SHP77 treated with DMSO at 0.1 percent for 48 hours (cell line): ENCODE measurements around the gene GPAM.
A peak's percentile ranks its signal among the peaks of the same experiment; 100 is the strongest.

Source experiments
- DNase-seq: peaks from one replicate; lab custom pipeline; 2025; lab: John Stamatoyannopoulos, UW

The GPAM gene

DNA sequence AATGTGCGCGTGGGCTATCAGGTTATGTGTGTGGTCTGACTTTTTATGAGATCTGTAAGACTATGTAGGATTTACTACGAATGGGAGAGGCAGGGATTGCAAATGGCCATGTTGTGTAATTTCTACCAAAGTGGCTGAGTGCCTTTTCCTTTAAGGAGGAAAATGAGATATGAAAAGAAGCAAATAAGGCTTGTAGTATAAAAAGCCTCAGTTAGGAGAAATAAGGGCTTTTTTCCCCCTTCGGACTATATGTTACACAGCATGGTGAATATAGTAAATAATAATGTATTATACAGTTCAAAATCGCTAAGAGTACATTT lies 447 bp upstream of the GPAM start:
- no peak for DNase-seq

DNA sequence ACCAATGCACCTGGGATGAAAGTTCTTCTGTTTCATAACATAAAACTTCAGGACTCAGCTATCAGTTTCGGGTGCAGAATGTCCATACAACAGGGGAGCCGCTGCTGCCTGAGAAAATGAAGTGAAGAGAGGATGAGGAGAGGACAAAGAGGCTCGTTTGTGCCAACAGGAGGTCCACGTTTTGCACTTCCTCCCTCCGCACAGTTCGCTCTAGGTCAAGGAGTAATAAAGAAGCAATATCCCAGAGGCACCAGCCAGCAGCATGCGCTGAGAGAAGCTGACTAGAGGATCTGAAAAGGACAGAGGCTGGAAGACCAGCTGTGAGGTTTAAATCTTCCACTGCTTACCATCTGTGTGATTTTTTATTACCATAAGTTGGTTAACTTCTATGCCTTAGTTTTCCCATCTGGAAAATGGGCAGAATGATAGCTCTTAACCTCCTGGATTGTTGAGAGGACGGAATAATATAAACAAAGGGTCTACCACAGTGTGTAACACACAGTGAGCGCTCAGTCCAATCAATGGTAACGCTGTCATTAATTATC lies 709 bp downstream of the GPAM start:
- no peak for DNase-seq

DNA sequence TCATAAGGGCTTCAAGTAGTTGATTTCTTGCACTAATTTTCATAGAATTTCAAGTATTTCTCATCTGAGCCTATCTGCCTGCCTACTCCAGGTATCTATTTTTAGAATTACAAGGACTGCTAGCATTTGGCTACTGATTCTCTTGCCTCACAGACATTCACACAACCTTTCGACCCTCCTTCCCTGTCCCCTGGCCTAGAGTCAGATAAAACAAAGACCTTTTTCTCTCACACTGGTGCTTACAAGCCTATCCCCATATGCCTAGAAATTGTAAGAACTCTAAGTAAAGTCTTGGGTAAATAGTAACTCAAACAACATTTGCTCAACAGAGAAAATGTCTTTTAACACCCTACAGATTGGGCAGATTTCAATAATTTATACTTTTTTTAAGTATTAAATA lies 6.3 kb downstream of the GPAM start:
- DNase-seq = no peak

GRCh38 chr10:112176543-112176942 lies 7.0 kb downstream of the GPAM start:
- DNase-seq = no peak

DNA sequence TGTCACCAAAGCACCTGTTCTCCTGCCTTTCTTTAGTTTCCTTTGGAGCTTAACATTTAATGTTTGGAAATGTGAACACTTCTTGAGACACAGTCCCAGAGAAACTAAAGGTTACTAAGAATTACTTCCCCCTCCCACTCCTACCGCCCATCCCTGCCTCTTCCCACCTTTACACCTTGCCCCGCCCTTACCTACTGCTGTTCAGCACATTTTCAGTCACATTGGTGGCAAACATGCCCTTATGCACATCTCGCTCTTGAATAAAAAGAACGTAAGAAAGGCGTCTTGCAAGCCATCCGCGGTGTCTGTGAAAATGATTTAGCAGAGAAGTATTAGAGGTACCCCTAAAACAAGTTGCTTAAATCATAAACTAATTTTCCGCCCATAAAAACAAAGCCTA lies 8.2 kb downstream of the GPAM start:
- no peak for DNase-seq

DNA sequence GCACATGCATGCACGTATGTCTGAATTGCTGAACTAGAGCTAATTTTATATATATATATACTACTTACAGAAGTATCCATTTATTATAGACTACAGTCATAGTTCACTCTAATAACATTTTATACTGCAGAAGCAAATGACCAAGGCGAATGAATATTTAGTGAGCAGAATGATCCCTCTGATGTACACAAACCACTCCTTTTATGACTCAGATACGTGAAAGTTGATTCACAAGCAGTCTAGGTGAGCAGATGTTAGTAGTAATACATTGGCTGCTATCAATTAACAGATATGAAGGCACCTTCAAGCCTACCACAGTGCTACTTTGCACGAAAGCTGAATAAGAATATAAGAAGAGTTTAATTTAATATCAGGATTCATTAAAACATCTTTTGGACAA lies 10.4 kb downstream of the GPAM start:
- DNase-seq = no peak

DNA sequence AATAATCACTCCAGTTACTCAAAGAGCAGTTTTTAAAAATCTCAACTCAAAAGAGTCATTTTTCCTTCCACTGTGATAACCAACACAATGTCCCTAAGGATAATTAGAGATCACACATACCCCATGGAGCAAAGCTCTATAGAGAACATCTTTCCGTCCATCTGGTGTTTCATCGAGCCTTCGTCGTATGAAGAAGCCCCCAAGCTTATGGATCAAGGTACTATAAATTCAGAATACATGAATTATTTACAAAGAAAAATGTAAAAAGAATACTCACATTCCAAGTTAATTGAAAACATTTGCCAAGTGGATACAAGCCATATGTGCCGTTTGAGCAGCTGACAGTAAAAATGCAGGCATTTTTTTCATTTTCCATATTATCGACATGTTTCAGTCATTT lies 14.8 kb downstream of the GPAM start:
- no peak for DNase-seq

DNA sequence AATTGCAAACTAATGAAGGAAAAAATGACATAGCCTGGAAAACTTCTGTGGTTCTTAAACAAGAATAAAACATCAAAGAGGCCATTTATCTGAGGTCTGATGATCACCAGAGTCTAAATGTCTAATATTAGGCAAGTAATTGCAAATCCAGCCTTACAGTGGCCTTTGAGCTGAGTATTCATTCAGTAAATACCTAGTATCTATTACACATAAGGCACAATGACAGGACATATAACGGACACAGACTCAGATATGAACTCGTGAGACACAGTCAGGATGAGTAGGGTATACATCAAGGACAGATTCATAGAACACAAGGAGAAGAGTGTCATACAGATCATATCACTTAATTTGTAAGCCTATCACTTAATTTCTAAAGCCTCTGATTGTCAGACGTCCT lies 16.8 kb downstream of the GPAM start:
- DNase-seq = no peak

DNA sequence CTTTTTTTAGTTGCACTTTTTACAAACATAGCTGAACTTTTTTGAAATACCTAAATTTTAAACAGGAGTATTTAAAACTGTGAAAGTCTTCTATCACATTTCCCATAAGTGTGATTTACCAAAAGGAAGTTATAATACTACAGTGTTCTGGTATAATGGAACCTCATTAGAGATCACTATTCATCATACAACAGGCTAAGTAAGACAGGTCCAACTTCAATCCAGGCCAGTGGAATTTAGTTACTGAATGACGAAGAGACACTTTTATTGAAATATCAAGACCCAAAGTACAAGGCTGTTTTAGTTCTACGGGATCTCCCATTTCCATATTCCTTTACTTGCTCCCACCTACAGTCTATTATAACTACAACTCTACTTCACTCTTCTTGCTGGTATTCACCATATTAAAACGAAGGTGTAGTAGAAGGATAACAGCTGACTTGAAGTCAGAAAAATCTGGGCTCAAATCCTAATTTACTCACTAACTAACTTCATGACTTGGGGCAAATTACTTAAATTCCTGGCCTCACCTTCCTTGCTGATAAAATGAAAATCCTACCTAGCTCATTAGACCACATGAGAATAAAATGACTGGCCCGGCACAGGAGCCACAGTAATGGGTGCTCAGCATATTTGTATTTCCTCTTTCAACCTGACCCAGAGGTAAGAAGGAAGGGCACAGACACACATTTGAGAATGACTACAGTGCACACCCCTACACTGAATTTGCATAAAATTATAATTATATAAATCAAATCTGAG lies 21.6 kb downstream of the GPAM start:
- no peak for DNase-seq

DNA sequence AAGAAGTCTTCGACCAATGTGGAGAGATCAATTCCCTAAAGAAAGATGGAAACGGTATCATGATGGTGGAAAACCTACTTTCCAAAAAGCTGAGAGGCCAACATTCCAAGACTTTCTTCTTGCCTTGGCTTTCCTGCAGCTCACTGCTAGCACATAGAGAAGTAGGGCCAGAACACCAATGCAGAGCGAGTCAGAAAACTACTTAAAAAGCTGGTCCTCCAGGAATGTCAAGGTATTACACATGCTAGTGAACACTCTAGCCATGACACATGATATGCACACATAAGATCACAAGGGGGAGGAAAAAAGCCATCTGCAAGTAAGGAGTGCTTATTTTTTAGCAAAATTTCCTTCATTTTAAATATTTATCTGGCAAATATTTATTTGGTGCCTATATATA lies 22.7 kb downstream of the GPAM start:
- DNase-seq = no peak

GRCh38 chr10:112159469-112159868 lies 24.1 kb downstream of the GPAM start:
- DNase-seq = no peak

- no peak for DNase-seq
These were observed 32.0 kb downstream of the GPAM start for GRCh38 chr10:112151524-112152039.

GRCh38 chr10:112148331-112148730 lies 35.2 kb downstream of the GPAM start:
- no peak for DNase-seq

GRCh38 chr10:112146799-112147198 lies 36.8 kb downstream of the GPAM start:
- no peak for DNase-seq

DNA sequence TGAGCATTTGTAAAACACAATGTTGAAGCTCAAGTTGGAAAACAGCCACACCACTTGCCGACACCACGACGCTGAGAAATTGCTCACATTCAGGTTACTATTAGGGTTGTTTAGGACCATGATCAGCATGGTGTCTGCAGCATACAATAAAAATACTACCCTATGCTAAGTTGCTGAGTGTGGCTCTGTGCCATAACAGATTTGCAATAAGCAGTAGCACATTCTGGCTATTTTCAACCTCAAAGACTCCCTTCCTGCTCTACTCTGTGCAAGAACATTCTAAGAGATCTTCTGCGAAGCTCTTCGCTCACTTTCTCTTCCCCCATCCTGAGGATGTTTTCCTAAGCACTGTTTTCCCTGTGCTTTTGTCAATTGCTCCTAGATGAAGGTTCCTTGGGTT lies 38.3 kb downstream of the GPAM start:
- no peak for DNase-seq

- no peak for DNase-seq
These were observed 40.1 kb downstream of the GPAM start for GRCh38 chr10:112143420-112143819.

- no peak for DNase-seq
These were observed 42.3 kb downstream of the GPAM start for GRCh38 chr10:112141292-112141691.

- peak; percentile 35 for DNase-seq
These were observed 43.2 kb downstream of the GPAM start for GRCh38 chr10:112140110-112140970.

- no peak for DNase-seq
These were observed 44.4 kb downstream of the GPAM start for GRCh38 chr10:112139176-112139575.

GRCh38 chr10:112137154-112137987 lies 46.2 kb downstream of the GPAM start:
- DNase-seq = peak; percentile 52

DNA sequence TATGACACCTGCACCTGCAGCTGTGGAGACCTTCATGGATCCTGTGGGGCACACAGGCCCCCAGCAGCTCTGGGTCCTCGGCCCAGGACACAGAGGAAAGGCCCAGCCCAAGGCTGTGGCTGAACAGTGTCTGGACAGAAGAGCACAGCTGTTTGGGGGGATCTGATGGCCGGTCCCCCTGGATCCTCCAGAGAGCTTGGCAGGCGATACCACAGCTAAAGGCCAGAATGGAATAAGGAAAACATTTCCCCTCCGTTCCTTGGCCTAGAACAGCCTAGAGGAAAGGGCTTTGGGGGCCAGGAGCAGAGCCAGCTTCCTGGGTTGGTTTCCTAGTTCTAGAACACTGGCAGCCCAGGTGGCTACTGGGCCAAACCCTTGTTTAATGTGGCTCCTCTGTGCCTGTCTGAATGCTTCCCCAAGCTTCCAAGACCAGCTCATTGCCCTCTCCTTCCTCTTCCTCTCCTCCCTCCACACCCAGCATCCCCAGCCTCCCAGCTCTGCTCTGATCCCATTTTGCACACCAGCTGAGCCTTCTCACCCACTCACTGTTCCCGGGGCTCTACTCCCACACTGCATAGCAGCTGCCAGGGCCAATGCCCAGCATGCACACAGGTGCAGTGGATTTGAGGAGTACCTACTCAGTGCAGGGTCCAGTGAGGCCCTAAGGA lies 46.9 kb downstream of the GPAM start:
- no peak for DNase-seq

GRCh38 chr10:112135604-112136003 lies 48.0 kb downstream of the GPAM start:
- DNase-seq = no peak
